RWPE2 (cell line): ENCODE measurements around the gene PHF2.

Experiments used
- ATAC-seq: fragments of 200-7000 bp; cut with Tn5 transposase; 3 replicates; pipeline ENCODE4 v1.9.1; 2021; ENCODE audit warnings: low read depth
- DNase-seq: peaks from one replicate; pipeline ENCODE4 v3.0.0-alpha.2; 2020; ENCODE audit warnings: low spot score
- H3K27ac ChIP-seq: fragments of 450-650 bp; 2 replicates; pipeline ENCODE4 v1.5.1; 2017; ENCODE audit warnings: mild to moderate bottlenecking; ENCODE audit not compliant: poor library complexity, severe bottlenecking
- H3K27me3 ChIP-seq: fragments of 250-450 bp; sonication (Bioruptor Pico); 2 replicates; pipeline ENCODE4 v1.5.1; 2021; ENCODE audit warnings: mild to moderate bottlenecking, moderate library complexity; ENCODE audit not compliant: insufficient read depth, poor library complexity, severe bottlenecking
- H3K36me3 ChIP-seq: fragments of 250-450 bp; sonication (Bioruptor Pico); 2 replicates; pipeline ENCODE4 v1.5.1; 2020; ENCODE audit warnings: low read depth, mild to moderate bottlenecking, moderate library complexity
- H3K4me1 ChIP-seq: fragments of 250-450 bp; sonication (Bioruptor Pico); 2 replicates; pipeline ENCODE4 v1.5.1; 2021; ENCODE audit warnings: mild to moderate bottlenecking, moderate library complexity; ENCODE audit not compliant: insufficient read depth, poor library complexity, severe bottlenecking
- H3K4me3 ChIP-seq: fragments of 250-450 bp; sonication (Bioruptor Pico); 2 replicates; pipeline ENCODE4 v1.5.1; 2021; ENCODE audit warnings: mild to moderate bottlenecking, moderate library complexity; ENCODE audit not compliant: severe bottlenecking
- H3K9me3 ChIP-seq: fragments of 250-450 bp; sonication (Bioruptor Pico); 2 replicates; pipeline ENCODE4 v1.5.1; 2021; ENCODE audit warnings: mild to moderate bottlenecking, moderate library complexity; ENCODE audit not compliant: severe bottlenecking
- TF ChIP-seq, protein P1 (sequence below): fragments of 450-650 bp; IDR thresholded peaks from one replicate; pipeline ENCODE4 v1.5.1; 2017; ENCODE audit warnings: mild to moderate bottlenecking, moderate library complexity; ENCODE audit not compliant: poor library complexity, severe bottlenecking

The PHF2 gene

DNA sequence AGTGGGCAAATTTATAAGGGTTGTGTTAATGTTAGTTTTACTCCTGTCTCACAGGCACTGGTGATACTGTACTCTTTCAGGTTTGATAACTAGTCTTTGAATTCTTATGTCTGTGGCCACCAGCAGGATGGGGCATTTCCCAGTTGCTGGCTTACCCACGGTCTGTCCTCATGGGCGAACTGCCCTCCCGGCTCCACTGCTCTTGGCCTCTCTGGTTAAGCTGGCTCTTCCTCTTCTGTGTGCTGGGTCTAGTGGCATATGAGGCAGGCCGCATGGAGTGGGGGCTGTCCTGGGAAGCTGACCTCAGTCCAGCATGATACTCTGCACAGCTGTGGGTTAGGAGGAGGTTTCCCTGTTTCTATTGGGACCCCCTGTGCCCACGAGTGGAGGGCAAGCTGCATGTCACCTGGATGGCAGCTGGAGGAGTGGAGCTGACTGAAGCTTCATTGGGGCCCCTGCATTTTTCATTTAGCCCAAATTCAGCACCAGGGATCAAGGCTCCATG, 19.5 kb downstream of the PHF2 start:
- no peak for ATAC-seq
- Histone ChIP-seq H3K27ac (no peak overlapping the region), H3K36me3 (no peaks in the 10 kb centered on the region), H3K27me3 (no peaks in the 10 kb centered on the region), H3K9me3 (no peaks in the 10 kb centered on the region), H3K4me3 (no peak overlapping the region), H3K4me1 (peaks cover 26% of the 10 kb centered on the region)
- no peak for DNase-seq
- TF ChIP-seq, protein P1, sequence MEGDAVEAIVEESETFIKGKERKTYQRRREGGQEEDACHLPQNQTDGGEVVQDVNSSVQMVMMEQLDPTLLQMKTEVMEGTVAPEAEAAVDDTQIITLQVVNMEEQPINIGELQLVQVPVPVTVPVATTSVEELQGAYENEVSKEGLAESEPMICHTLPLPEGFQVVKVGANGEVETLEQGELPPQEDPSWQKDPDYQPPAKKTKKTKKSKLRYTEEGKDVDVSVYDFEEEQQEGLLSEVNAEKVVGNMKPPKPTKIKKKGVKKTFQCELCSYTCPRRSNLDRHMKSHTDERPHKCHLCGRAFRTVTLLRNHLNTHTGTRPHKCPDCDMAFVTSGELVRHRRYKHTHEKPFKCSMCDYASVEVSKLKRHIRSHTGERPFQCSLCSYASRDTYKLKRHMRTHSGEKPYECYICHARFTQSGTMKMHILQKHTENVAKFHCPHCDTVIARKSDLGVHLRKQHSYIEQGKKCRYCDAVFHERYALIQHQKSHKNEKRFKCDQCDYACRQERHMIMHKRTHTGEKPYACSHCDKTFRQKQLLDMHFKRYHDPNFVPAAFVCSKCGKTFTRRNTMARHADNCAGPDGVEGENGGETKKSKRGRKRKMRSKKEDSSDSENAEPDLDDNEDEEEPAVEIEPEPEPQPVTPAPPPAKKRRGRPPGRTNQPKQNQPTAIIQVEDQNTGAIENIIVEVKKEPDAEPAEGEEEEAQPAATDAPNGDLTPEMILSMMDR: no peak

DNA sequence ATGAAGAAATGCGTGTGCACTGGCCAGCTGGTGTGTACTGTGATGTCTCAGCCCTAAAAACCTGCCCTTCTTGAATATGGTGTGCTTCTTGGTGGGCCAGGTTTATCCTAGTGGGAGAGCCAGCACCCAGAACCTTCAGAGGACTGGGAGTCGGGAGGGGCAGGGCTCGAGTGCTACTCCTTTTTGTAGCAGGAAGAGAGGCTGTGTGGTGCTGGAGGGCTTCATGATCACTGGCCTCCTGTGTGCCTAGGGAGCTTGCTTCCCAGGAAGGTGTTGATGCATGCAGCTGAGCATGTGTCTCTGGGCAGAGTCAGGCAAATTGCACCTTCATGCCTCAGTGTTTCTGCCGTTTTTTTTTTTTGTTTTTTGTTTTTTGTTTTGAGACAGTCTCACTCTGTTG, 20.0 kb downstream of the PHF2 start:
- Histone ChIP-seq H3K4me1 (peaks cover 26% of the 10 kb centered on the region), H3K36me3 (no peaks in the 10 kb centered on the region), H3K27me3 (no peaks in the 10 kb centered on the region), H3K9me3 (no peaks in the 10 kb centered on the region), H3K4me3 (no peak overlapping the region), H3K27ac (no peak overlapping the region)
- ATAC-seq (no peak), DNase-seq (no peak)
- TF ChIP-seq, protein P1: no peak

DNA sequence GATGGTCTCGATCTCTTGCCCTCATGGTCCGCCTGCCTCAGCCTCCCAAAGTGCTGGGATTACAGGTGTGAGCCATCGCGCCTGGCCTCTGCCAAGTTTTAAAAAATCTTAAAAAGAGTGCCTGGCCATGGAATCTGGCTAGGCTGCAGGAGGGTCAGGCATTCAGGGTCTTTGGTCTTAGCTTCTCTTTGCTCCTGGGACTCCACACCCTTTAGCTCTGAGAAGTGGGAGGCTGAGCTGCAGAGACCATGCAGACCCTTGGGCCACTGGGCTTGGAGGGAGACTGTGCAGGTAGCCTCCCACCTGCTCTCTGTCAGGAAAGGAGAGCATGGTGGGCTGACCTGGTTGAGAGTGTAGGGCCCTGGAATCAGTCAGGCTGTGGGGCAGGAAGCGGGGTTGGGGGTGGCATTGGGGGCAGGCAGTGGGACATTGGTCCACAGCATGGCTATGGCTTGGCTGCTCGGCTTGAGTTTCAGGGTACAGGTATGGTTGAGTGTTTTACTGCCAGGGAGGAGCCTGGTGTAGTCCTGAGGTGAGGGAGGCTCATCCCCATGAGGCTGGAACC, 20.8 kb downstream of the PHF2 start:
- H3K36me3 ChIP-seq: no peaks in the 10 kb centered on the region
- ATAC-seq: no peak
- H3K27ac ChIP-seq: no peak overlapping the region
- no peak for DNase-seq
- TF ChIP-seq, protein P1: no peak
- peaks cover 26% of the 10 kb centered on the region for H3K4me1 ChIP-seq
- H3K9me3 ChIP-seq: no peaks in the 10 kb centered on the region
- H3K27me3 ChIP-seq: no peaks in the 10 kb centered on the region
- no peak overlapping the region for H3K4me3 ChIP-seq

DNA sequence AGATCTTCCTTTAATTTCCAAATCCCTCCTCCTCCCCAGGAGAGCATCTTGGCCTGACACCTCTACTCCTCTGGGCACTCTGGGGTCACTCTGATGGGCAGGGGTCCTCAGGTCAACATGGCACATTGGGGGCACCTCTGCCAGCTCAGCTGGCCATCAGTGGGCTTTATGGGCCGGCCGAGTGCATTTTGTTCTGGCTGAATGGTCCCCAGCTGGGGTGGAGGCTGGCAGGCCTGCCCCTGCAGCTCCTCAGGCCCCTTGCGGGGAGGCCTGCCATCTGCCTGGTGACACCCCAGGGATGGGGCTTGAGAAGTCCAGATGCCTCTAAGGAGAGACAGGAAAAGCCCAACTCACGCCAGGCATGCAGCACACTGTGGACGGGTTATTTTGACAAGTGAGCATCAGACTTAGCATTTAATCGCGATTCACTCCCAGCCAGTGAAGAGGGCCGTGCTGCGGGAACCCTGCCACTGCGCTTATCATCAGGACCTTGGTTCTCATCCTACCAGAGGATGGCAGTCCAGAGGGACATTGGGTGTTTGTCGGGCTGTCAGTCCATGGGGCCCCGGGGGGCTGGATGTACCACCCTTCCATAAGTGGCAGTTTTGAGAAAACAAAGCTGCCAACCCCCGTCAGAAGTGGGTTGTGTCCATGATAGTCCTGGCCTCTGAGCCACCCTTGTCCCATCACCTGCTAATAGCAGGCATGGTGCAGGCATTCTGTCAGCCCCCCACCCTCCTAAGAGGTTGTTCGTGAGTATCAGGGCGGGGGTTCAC, 21.7 kb downstream of the PHF2 start:
- no peak for ATAC-seq
- TF ChIP-seq, protein P1: no peak
- Histone ChIP-seq H3K4me1 (peaks cover 26% of the 10 kb centered on the region), H3K36me3 (no peaks in the 10 kb centered on the region), H3K27ac (peak overlapping the region; percentile 46), H3K4me3 (no peak overlapping the region), H3K9me3 (no peaks in the 10 kb centered on the region), H3K27me3 (no peaks in the 10 kb centered on the region)
- no peak for DNase-seq

DNA sequence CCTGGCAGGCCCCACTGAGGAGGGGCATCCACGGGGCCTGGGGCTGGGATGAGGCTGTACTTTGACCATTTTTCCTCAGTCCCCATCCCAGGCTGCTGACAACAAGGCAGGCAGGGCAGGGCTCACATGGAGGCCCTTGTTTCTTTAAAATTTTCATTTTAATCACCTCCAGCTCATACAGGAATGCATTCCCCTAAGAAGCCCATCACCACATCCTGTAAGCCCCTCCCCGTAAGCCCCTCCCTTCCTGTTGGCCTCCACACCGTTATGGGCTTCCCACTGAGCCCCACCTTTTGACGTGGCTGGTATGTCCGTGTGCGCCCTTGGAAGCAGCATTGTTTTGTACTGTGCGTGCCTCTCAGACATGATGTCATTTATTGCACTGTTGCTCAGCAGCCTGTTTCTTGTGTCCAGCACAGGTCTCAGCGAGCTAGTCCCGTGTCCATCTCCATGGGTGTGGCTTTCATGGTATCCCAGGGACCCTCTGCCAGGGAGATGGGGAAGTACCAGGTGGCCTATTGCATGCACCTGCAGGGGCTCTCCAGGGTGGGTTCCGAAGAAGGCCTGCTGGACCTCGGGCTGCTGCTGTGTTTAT, 22.4 kb downstream of the PHF2 start:
- DNase-seq: no peak
- H3K27ac ChIP-seq: peak overlapping the region; percentile 46
- ATAC-seq: peak; percentile 48
- H3K27me3 ChIP-seq: no peaks in the 10 kb centered on the region
- H3K4me1 ChIP-seq: peaks cover 19% of the 10 kb centered on the region
- TF ChIP-seq, protein P1: no peak
- no peaks in the 10 kb centered on the region for H3K36me3 ChIP-seq
- no peaks in the 10 kb centered on the region for H3K9me3 ChIP-seq
- no peak overlapping the region for H3K4me3 ChIP-seq
